T1000 (cell line): ENCODE measurements around the gene SSR2.

Experiments
- DNase-seq: peaks from one replicate; lab custom pipeline; 2025; ENCODE audit warnings: mixed read lengths; lab: John Stamatoyannopoulos, UW

The SSR2 gene

GRCh38 chr1:156020293-156021092 lies at the start of gene SSR2:
Gene SSR2, minus strand, starts transcription at chr1:156020951. Its CDS starts 784 bp downstream, at chr1:156020167.
- DNase-seq: peak; percentile 61

- DNase-seq: no peak
Measured at GRCh38 chr1:156070548-156070947, 49.8 kb upstream of the SSR2 start.

- no peak for DNase-seq
Measured at GRCh38 chr1:156069490-156070455, 49.0 kb upstream of the SSR2 start.

- no peak for DNase-seq
Measured at GRCh38 chr1:156067262-156067661, 46.5 kb upstream of the SSR2 start.

- DNase-seq: no peak
Measured at GRCh38 chr1:156065871-156066270, 45.1 kb upstream of the SSR2 start.

- no peak for DNase-seq
Measured at GRCh38 chr1:156065212-156065611, 44.5 kb upstream of the SSR2 start.

- no peak for DNase-seq
Measured at GRCh38 chr1:156064615-156065014, 43.9 kb upstream of the SSR2 start.

GRCh38 chr1:156063997-156064285 lies 43.2 kb upstream of the SSR2 start:
- no peak for DNase-seq

GRCh38 chr1:156062189-156062588 lies 41.4 kb upstream of the SSR2 start:
- DNase-seq: no peak

- DNase-seq: no peak
Measured at GRCh38 chr1:156060937-156061636, 40.3 kb upstream of the SSR2 start, which contains the start of gene RAB25. Gene RAB25, plus strand, starts transcription at chr1:156061160. Its CDS starts 241 bp downstream, at chr1:156061401.

GRCh38 chr1:156056326-156056849 lies 35.6 kb upstream of the SSR2 start:
- DNase-seq: no peak

- DNase-seq: no peak
Measured at GRCh38 chr1:156055281-156056048, 34.7 kb upstream of the SSR2 start.

- peak; percentile 93 for DNase-seq
Measured at GRCh38 chr1:156054500-156055280, 33.9 kb upstream of the SSR2 start, which contains the start of gene LAMTOR2. Gene LAMTOR2, plus strand, starts transcription at chr1:156054782. Its CDS starts 108 bp downstream, at chr1:156054890.

GRCh38 chr1:156053768-156054499 lies 33.2 kb upstream of the SSR2 start, which contains the start of gene UBQLN4:
Gene UBQLN4, minus strand, starts transcription at chr1:156053798. Its CDS starts 97 bp downstream, at chr1:156053701.
- peak; percentile 73 for DNase-seq

- DNase-seq: no peak
Measured at GRCh38 chr1:156052862-156053767, 32.4 kb upstream of the SSR2 start.

- no peak for DNase-seq
Measured at GRCh38 chr1:156051011-156051725, 30.4 kb upstream of the SSR2 start.

GRCh38 chr1:156050376-156050775 lies 29.6 kb upstream of the SSR2 start:
- DNase-seq: no peak
